Measurements from ENCODE around the gene MRPS26. TPM values are rescaled to one million over a fixed set of nuclear protein-coding genes. Genes with fewer than 3 reads are reported as not detected.
A peak's percentile ranks its signal among the peaks of the same experiment; 100 is the strongest.

MRPS26 gene
- total and polyA plus RNA-seq, 2 experiments from 2014 or later = 89.2 to 174 TPM

DNA sequence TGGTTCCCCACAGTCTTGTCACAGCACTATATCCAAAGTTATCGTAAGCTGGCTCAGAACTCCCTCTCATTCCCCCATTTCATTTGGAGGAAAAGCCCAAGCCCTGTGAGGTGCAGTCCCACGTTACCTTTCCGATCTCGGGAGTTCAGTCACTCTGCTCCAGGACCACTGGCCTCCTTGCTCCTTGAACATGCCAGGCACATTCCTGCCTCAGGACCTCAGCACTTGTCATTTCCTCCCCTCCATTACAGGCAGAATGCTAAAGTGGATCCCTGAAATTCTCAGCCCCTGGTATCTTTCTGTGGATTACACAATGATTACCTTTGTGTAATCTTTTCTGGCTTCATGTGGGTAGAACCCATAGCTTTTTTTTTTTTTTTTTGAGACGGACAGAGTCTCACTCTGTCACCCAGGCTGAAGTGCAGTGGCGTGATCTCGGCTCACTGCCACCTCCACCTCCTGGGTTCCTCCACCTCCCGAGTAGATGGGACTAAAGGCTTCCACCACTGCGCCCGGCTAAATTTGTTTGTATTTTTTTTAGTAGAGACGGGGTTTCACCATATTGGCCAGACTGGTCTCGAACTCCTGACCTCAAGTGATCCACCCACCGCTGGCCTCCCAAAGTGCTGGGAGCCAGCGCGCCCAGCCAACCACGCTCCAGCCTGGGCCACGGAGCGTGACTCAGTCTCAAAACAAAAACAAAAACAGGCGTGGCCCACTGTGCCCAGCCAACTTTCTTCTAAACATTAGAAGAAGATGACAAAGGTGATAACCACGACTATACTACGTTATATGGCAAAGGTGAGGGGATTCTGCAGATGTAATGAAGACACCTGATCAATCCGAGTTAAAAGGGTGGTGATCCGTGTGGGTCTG is 21.5 kb downstream of the MRPS26 start:
- Histone ChIP-seq H3K27me3 (peaks cover 9% of the 10 kb centered on the region), H4K20me1 (ENCODE audit: insufficient read depth, poor library complexity, severe bottlenecking) (no peaks in the 10 kb centered on the region), H3K9me3 (ENCODE audit: low read depth) (no peaks in the 10 kb centered on the region), H3K4me3 (no peak overlapping the region), H3K9me2 (replicated peaks; ENCODE audit: insufficient read depth) (no peaks in the 10 kb centered on the region), H3K27ac (no peak overlapping the region), H3K79me2 (no peaks in the 10 kb centered on the region), H3K4me1 (ENCODE audit: insufficient read depth) (peaks cover 7% of the 10 kb centered on the region), H3K36me3 (replicated peaks; ENCODE audit: insufficient read depth, low read depth) (no peaks in the 10 kb centered on the region), H3K4me2 (no peak overlapping the region), H2AFZ (no peak overlapping the region)
- DNase-seq (ENCODE audit: low spot score) = no peak
- TF ChIP-seq, protein P1, sequence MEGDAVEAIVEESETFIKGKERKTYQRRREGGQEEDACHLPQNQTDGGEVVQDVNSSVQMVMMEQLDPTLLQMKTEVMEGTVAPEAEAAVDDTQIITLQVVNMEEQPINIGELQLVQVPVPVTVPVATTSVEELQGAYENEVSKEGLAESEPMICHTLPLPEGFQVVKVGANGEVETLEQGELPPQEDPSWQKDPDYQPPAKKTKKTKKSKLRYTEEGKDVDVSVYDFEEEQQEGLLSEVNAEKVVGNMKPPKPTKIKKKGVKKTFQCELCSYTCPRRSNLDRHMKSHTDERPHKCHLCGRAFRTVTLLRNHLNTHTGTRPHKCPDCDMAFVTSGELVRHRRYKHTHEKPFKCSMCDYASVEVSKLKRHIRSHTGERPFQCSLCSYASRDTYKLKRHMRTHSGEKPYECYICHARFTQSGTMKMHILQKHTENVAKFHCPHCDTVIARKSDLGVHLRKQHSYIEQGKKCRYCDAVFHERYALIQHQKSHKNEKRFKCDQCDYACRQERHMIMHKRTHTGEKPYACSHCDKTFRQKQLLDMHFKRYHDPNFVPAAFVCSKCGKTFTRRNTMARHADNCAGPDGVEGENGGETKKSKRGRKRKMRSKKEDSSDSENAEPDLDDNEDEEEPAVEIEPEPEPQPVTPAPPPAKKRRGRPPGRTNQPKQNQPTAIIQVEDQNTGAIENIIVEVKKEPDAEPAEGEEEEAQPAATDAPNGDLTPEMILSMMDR (IDR thresholded peaks at IDR 0.05; ENCODE audit: poor library complexity) = no peak
- TF ChIP-seq EZH2phosphoT487 (IDR thresholded peaks at IDR 0.05; ENCODE audit: low read depth, severe bottlenecking, unreplicated experiment) (no peak), EZH2 (IDR thresholded peaks at IDR 0.05; ENCODE audit: borderline replicate concordance) (no peak)
- 88% methylated on average over 22 of the region's 23 CpGs for WGBS (ENCODE audit: low lambda C conversion rate, missing lambda C conversion rate)

DNA sequence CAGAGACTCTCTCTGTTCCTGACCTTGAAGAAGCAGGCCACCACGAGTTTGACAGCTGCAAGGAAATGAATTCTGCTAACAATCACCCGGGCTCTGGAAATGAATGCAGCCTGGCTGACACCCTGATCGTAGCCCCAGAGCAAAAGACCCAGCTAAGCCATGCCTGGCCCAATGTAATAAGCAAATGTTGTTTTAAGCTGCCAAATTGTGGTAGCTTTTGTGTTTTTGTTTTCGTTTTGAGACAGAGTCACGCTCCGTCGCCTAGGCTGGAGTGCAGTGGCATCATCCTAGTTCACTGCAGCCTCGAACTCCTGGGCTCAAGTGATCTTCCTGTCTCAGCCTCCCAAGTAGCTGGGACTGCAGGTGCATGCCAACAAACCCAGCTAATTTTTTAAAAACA is 22.2 kb downstream of the MRPS26 start:
- Histone ChIP-seq H3K79me2 (no peaks in the 10 kb centered on the region), H3K9me2 (replicated peaks; ENCODE audit: insufficient read depth) (no peaks in the 10 kb centered on the region), H3K27me3 (peaks cover 15% of the 10 kb centered on the region), H3K4me3 (no peak overlapping the region), H4K20me1 (ENCODE audit: insufficient read depth, poor library complexity, severe bottlenecking) (no peaks in the 10 kb centered on the region), H3K4me2 (no peak overlapping the region), H3K9me3 (ENCODE audit: low read depth) (no peaks in the 10 kb centered on the region), H2AFZ (no peak overlapping the region), H3K36me3 (replicated peaks; ENCODE audit: insufficient read depth, low read depth) (no peaks in the 10 kb centered on the region), H3K4me1 (ENCODE audit: insufficient read depth) (peaks cover 7% of the 10 kb centered on the region), H3K27ac (no peak overlapping the region)
- DNase-seq (ENCODE audit: low spot score) = no peak
- WGBS (ENCODE audit: low lambda C conversion rate, missing lambda C conversion rate) = 82% methylated on average over 8 of the region's 8 CpGs
- TF ChIP-seq, protein P1 (IDR thresholded peaks at IDR 0.05; ENCODE audit: poor library complexity) = no peak
- TF ChIP-seq EZH2 (IDR thresholded peaks at IDR 0.05; ENCODE audit: borderline replicate concordance) (no peak), EZH2phosphoT487 (IDR thresholded peaks at IDR 0.05; ENCODE audit: low read depth, severe bottlenecking, unreplicated experiment) (no peak)

DNA sequence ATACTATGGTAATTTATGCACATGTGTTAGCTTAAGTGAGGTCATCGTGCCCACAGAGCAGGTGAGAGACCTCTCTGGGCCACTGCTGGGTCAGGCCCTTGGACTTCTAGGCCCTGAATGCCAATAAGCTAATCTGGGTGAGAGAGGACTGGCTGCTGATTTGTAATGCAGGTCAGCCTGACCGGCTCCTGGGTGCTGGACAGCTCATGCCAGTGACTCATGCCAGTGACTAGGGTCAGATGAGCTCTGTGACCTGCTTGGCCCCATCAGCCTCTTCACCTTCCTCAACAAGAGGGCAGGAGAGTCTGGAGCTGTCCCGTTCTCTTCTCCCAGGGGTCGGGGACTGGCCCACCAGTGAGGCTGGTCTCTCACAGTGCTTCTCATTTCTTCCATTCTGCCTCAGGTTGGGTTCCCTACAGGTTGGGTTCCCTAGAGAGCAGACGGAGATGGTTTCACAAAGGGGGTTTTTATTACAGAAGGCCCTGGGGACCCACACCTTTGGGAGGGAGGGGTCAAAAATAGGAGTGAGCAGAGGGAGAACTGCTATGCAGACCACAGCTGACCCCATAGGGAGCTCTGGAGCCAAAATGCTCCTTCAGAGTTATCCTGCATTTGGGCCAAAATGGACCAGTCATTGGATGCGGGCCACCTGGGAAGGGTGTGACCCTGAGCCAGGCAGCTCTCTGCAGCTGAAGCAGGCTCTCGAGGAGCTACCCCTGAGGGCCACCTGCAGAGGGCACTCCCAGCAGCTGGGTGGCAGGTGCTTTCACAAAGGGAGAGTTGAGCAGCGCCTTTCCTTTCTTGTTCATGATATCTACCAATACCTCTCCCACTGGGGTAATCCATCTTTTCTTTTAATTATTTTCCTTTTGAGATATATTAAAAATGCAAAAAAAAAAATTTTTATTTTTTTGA is 23.4 kb downstream of the MRPS26 start:
- H2AFZ ChIP-seq = no peak overlapping the region
- WGBS (ENCODE audit: low lambda C conversion rate, missing lambda C conversion rate) = 85% methylated on average over 8 of the region's 8 CpGs

More for the DNA sequence above, 23.4 kb downstream of the MRPS26 start:
- Histone ChIP-seq H3K4me1 (ENCODE audit: insufficient read depth) (peaks cover 7% of the 10 kb centered on the region), H3K27ac (no peak overlapping the region), H4K20me1 (ENCODE audit: insufficient read depth, poor library complexity, severe bottlenecking) (no peaks in the 10 kb centered on the region), H3K4me3 (no peak overlapping the region), H3K9me2 (replicated peaks; ENCODE audit: insufficient read depth) (no peaks in the 10 kb centered on the region), H3K9me3 (ENCODE audit: low read depth) (no peaks in the 10 kb centered on the region), H3K27me3 (peaks cover 15% of the 10 kb centered on the region), H3K4me2 (no peak overlapping the region), H3K79me2 (no peaks in the 10 kb centered on the region), H3K36me3 (replicated peaks; ENCODE audit: insufficient read depth, low read depth) (no peaks in the 10 kb centered on the region)
- no peak for DNase-seq (ENCODE audit: low spot score)
- TF ChIP-seq EZH2 (IDR thresholded peaks at IDR 0.05; ENCODE audit: borderline replicate concordance) = no peak
- TF ChIP-seq, protein P1 (IDR thresholded peaks at IDR 0.05; ENCODE audit: poor library complexity) = peak; percentile 14

All from hepatocyte (in vitro differentiated cells).